GM19238 (cell line): ENCODE measurements around the gene BABAM2.
A peak's percentile ranks its signal among the peaks of the same experiment; 100 is the strongest.
"Not testable (repeated sequence)": the region's sequence is repeated elsewhere in the genome, so short reads cannot be mapped to it uniquely, and the experiment has no call there.

Experiments
- DNase-seq: peaks from one replicate; pipeline ENCODE4 v3.0.0; 2011; ENCODE audit warnings: low spot score; ENCODE audit not compliant: insufficient read length

Gene BABAM2

GRCh38 chr2:28234807-28235206 lies 344.3 kb downstream of the BABAM2 start:
- no peak for DNase-seq

GRCh38 chr2:28239207-28239606 lies 348.7 kb downstream of the BABAM2 start:
- no peak for DNase-seq

GRCh38 chr2:28240937-28241336 lies 350.4 kb downstream of the BABAM2 start:
- no peak for DNase-seq

- no peak for DNase-seq
These were observed 356.8 kb downstream of the BABAM2 start for GRCh38 chr2:28247290-28247689.

DNA sequence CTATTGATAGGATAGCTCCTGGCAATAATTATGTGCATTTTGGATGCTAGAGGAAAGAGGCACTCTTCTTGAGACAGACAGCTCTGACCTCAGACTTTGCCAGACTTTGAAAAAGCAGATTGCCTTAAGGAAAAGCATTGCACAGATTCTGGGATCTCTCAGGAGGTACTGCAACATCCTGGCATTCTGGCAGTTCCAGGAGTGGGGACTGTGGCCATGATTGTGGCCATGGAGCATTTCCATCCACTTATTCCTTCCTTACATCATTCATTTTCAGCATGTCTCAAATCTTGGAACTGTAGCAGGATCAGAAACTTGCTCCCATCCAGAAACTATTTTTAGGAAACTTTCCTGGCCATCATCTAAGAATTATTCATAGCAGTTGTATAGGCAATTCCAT lies 357.2 kb downstream of the BABAM2 start:
- no peak for DNase-seq

DNA sequence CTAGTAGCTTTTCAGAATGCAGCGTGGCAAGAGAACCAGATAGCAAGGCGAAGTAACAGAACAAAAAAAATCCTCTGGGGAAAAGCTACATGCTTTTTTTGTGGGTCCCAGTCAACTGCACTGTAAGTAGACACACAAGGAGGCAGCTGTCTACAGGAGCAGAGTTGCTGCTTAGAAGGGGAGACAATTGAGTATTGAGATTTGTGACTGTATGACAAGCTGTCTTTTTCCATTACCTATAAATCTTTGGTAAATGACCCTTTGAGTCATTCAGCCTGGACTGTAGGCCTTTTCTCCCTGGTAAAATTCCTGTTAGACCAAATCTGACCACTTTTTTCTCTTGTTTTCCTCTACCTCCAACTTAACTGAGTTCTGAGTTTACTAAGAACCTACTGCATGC lies 358.0 kb downstream of the BABAM2 start:
- no peak for DNase-seq

GRCh38 chr2:28250006-28250405 lies 359.5 kb downstream of the BABAM2 start:
- DNase-seq = no peak

DNA sequence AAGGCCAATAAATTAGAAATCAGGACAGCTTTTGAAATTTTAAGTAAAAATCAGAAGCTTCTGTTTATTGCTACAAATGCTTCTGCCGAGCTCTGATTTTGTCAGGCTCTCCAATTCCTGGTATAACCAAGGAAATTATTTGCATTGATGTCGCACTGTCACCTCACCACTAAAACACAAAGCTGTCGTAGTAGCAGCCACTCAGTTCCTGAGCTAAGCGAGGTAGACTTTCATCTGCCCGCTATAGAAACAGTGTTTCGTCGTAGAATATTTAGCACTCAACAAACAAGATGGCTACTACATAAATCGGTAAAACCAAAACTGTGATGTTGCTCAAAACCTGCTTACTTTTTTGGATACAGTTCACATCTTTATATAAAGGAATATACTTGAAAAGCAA lies 360.8 kb downstream of the BABAM2 start:
- no peak for DNase-seq

DNA sequence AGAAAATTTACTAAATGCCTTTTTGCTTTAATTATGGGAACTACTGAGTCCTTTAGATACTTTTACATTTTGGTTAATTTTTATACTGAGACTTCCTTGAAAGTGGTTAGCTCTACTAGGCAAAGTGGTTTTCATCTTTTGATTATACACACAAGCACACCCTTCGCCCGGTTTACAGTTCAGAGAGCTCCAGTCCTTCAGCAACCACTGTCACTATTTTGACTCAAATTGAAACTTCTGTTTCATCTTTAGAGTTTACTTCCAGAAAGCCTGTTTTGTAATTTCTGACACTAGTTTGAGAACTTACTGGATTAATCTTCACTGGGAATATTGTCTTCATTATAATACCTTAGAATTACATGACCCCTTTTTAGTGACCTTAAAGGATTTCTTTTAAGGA lies 361.8 kb downstream of the BABAM2 start:
- peak; percentile 25 for DNase-seq

DNA sequence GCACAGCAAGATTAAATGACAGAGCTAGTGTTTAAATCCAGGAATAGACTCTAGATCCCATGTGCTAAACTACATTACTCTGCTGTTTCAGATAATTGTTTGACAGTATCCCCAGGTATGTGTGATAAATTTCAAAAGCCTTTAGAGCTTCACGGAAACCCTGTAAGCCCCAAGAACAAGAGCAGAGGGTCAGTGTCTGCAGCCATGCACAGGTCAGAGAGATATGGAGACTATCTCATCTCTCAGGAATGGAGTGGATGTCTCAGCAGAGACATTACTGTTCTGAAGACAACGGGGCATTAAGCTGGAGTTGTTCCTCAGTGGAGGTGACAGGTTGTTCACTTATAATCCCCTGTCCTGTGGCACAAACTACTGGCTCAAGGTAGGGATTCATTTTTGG lies 363.0 kb downstream of the BABAM2 start:
- DNase-seq = no peak

DNA sequence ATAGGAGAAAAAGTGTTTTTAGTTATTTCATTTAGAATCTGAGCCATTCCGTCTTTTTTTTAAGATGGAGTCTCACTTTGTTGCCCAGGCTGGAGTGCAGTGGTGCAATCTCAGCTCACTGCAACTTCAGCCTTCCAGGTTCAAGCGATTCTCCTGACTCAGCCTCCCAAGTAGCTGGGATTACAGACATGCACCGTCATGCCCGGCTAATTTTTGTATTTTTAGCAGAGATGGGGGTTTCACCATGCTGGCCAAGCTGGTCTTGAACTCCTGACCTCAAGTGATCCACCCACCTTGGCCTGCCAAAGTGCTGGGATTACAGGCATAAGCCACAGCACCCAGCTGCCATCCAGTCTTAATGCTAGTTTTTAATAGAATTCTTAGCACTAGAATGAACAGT lies 364.7 kb downstream of the BABAM2 start:
- DNase-seq = not testable (repeated sequence)

- DNase-seq = no peak
These were observed 366.7 kb downstream of the BABAM2 start for GRCh38 chr2:28257182-28257581.

DNA sequence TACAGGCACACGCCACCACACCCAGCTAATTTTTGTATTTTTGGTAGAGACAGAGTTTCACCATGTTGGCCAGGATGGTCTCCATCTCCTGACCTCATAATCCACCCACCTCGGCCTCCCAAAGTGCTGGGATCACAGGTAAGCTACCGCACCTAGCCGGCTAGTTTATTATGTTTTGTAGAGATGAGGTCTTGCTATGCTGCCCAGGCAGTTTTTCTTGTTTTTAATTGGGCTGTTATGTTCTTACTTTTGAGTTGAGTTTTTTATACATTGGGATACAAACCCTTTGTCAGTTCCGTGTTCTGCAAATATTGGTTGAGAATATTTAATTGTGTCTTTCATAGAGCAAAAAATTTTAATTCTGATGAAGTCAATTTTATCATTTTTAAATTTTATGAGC lies 368.7 kb downstream of the BABAM2 start:
- not testable (repeated sequence) for DNase-seq

- no peak for DNase-seq
These were observed 373.2 kb downstream of the BABAM2 start for GRCh38 chr2:28263690-28264089.

- no peak for DNase-seq
These were observed 376.8 kb downstream of the BABAM2 start for GRCh38 chr2:28267282-28267681.

GRCh38 chr2:28268386-28268785 lies 377.9 kb downstream of the BABAM2 start:
- DNase-seq = no peak

DNA sequence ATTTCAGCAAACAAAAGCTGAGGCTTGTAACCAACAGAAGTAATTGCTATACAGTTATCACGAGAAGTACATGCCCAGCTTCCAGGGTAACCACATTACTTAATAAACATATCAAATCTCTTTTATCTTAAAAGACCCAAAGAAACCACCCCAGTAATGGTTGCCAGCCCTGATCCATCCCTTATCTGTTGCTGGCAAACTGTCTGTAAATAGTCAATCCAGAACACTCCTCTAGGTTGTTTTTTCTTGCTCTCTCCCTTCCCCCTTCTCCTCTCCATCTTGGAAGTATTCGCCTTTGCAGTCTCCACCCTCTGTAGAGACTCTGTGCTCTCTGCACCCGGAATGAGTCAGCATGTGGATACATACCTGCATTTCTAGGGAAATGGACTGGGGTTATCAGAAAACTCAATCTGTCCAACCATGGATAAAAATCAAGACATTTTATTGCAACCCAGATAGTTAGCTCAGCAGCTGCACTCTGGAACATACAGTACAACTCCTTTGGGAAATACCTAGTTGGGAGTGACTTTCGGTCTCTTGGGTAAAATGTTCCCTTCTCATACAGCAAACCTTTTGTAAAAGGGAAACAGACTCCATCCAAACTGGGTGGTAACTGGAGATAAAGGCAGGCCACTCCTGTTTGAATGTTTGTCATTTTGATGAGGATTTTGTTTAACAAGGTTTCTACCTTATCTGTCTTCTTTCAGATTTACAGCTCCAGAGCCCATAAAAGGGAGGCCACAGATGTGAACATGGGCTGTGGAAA lies 378.7 kb downstream of the BABAM2 start:
- no peak for DNase-seq

DNA sequence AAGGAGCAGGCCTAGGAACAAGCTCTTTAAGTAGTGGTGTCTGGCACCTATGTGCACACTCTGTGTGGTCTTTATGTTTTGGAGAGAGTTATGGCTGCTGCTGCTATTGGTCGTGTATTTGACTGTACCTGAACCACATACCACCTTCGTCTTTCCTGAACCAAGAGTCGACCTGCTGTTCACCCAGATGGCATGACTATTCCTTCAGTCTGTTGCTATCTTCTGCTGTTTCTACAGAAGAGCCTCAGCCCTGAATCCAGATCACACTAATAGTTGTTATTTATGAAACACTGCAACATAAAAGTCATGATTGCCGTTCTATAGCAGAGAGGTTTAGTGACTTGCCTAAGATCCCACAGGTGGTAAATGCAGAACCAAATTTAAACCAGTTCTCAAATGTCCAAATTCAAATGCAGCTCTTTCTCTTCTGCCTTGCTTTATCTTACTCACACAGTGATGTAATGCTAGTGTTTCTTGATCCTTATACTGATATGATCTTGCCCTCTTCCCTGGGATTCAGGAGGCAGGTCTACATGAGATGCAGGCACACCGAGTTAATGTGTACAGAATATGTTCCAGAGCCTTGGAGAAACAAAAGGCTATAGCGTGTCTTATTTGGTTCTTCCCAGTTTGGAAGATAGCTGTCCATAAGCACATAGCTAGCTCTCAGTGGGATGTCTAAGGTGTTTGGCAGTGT lies 380.1 kb downstream of the BABAM2 start:
- DNase-seq = no peak

- DNase-seq = no peak
These were observed 380.8 kb downstream of the BABAM2 start for GRCh38 chr2:28271231-28271918.

DNA sequence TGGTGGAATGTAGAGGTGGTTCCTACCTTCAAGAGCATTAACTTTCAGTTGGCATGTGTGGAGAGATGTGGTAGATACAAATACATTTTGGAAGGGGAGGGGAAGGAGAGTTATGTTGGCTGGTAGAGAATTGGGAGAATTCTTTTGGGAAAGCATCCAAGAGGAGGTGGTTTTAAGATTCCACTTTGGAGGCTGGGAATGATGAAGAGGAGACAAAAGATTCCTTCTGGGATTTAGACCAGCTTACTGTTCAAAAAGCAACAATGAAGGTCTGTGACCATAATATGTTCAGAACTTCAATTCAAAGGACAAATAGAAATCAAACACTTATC lies 381.4 kb downstream of the BABAM2 start:
- DNase-seq = no peak

DNA sequence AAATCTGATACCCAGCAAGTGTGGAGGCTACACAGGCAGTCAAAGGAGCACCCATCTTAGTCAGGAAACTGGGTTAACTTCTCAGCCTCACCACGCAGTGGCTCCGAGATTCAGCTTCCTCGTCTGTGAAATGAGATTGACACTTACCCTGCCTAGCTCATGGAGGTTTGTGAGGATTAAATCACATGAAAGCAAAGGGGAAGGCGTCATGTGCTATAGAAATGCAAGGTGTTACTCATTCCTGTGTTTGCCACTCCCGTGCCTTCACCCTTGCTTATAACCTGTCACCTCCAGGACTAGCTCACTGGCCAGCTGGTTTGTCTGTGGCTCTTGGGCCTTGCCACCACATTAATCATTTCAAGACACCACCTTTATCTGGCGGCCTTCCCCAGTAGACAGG lies 383.2 kb downstream of the BABAM2 start:
- no peak for DNase-seq

- DNase-seq = no peak
These were observed 384.6 kb downstream of the BABAM2 start for GRCh38 chr2:28274911-28275685.
